HG02798 (cell line): ENCODE results near the gene CCDC194.

Experiments
- ATAC-seq: cut with Tn5 transposase; IDR thresholded peaks from one replicate; pipeline ENCODE4 v1.9.1; 2021; ENCODE audit warnings: mild to moderate bottlenecking; ENCODE audit not compliant: unreplicated experiment, poor library complexity

The CCDC194 gene, protein sequence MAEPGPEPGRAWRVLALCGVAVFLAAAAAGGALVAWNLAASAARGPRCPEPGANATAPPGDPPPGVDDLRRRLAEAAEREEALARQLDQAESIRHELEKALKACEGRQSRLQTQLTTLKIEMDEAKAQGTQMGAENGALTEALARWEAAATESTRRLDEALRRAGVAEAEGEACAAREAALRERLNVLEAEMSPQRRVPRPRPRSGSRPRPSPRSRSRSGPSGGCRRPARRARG

DNA sequence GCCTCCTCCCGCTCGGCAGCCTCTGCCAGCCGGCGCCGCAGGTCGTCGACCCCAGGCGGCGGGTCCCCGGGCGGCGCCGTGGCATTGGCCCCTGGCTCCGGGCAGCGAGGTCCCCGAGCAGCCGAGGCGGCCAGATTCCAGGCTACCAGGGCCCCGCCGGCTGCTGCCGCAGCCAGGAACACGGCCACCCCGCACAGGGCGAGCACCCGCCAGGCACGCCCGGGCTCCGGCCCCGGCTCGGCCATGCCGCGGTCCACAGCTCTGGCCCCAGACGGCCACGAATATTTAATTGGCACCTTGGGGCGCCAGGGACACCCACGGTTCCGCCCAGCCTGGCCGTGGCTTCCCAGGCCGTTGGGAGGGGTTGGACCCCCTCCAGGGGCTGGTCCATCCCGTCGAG, at the start of gene CCDC194:
Gene CCDC194, minus strand, starts transcription at position 283 of the 400 bp plus-strand sequence. Its CDS starts 38 bp downstream, at position 245.
- no peak for ATAC-seq

DNA sequence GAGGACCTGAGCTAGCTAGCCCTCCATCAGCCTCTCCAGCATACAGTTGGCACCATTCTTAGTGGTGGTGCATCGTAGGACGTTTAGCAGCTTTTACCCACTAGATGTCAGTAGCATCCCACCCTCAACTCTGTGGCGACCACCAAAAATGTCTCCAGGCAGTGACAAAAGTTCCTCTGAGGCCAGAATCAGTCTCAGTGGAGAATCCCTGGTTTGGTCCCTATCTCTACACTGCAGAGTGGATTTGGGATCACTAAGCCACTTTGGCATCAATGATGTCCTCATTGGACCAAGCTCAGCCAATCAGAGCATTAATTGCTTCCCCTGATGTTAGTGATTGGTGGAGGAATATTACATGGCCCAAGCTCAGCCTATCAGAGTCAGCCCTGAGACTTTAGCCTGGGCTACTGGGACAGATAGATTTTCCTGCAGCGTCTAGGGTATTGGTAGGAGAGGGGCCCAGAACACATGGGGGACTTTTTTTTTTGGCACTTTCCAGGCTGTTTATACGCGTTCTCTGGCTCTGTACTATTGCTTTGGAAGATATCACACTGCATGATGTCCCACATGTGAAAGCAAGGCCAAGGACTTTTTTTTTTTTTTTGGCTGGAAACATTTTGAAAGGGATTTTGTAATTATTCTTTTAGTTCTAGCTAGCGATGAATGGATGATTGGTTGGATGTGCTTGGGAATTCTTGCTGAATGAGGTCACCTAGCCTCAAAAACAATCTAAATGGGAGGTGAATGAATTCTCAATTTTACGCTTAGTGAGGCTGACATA, 47.4 kb upstream of the CCDC194 start:
- no peak for ATAC-seq

DNA sequence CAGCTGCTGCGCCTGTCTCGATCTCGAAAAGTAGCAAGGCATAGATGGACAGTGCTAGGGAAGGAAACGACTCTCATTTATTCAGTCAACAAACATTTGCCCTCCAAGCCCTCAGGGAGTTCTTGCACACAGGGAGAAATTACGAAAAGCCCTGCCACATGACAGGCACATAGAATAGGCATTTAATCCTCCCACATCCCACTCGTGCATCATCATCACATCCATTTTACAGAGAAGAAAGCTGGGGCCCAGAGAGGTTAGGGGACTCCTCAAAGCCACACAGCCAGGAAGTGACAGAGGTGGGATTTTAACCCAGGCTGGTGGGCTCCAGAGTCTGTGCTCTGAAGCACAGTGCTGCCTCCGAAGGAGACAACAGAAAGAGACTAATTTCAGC, 42.9 kb upstream of the CCDC194 start:
- ATAC-seq: no peak

DNA sequence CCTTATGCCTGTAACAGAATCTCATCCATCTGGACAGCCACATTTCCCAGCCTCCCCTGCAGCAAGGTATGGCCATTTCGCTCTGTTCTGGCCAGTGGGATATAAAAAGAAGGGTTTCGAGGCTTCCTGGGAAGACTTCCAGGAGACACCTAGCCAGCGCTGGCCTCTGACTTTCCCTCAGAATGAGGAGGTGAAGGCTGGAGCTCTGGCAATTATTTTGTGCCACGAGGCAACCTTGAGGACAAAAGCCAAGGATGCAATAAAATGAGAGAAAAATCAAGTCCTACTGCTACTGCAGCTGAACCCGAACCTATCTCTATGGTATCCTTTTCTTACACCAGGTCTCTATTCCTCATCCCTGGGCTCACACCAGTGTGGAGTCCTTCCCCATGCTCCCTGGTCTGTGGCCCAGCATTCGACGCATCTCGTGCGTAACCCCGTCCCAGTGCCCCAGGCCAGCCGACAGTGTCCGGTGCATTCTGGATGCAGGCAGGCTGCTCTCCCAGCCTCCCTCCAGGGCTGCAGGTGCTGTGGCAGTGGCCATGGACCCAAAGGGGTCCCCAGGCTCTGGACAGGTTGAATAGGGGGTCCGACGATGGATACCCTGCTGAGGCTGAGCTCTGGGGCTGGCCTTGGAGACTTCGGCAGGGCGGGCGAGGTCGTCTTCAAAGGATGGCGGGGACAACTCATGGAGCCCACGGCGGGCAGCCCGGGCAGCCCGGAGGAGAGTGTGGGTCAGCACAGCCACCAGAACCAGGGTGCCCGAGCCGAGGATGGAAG, 42.3 kb upstream of the CCDC194 start:
- ATAC-seq: no peak

DNA sequence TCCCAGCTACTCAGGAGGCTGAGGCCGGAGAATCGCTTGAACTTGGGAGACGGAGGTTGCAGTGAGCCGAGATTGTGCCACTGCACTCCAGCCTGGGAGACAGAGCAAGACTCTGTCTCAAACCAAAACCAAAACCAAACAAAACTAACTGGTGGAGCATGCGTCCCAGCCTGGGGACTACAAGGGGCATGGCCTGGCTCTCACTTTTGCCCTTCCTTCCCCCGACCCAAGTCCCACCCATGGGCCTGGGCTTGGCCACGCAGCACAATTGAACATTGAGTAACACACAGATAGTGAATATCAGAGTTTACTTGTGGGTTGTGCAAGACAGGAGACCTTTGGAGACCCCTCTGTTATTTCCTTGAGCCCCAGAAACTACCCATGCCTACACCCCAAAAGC, 41.2 kb upstream of the CCDC194 start:
- no peak for ATAC-seq

DNA sequence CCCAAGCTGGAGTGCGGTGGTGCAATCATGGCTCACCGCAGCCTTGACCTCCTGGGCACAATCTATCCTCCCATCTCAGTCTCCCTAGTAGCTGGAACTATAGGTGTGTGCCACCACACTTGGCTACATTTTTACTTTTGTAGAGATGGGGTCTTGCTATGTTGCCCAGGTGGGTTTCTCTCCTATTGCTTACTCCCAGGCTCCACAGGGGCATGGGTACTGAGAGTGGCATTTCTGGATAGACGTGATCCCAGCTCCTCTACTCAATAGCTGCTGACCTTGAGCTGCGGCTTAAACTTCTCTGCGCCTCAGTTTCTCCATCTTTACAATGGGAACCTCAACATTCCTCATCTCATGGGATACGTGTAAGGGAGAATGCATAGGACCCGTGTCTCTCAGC, 37.4 kb upstream of the CCDC194 start:
- ATAC-seq: no peak

DNA sequence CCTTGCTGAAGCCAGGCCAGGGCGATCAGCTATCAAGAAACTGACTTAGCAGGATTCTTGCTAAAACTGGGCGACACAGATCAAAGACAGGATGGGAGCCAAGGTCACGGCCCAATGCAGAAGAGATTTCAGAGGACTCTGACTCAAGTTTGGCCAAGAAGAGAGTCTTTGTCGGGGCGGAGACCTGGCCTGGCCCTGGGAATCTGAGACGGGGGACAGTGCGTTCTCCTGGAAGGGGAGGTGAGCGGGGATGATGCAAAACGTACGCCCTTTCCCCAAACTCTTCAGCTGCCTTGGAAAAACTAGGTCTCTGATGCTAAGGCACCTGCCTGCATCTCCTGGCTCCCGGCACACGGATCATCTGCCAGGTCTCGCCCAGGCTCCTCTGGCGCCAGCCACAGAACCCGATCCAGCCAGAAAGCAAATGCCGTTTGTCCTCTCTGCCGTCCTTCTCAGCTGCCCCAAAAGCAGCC, 35.7 kb upstream of the CCDC194 start:
- ATAC-seq: no peak

DNA sequence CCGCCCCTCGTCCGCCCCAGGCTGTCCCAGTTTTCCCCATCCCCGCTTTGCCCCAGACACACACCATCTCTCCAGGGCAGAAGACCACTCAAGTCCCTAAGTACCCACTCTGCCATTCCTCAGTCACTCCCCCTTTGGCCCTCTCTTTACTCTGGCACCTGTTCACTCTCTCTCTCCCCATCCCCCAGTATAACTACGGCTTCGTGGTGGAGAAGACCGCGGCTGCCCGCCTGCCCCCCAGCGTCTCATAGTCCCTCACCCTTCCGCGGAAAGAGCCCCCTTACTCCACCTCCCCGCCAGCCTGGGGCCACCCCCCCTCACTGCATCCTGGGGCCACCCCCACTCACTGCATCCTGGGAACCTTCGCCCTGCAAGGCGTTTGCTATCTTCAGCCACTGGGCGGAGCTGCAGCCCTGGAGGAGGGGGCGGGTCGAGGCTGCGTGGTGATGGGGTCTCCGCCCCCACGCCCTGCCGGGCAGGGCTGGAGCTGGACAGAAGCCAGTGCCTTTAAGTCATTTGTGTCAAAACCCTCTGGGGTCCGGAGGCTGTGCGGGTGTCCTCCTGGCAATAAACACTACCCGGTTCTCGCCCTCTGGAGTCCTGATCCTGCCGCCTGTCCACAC, 30.9 kb upstream of the CCDC194 start:
- ATAC-seq: no peak

DNA sequence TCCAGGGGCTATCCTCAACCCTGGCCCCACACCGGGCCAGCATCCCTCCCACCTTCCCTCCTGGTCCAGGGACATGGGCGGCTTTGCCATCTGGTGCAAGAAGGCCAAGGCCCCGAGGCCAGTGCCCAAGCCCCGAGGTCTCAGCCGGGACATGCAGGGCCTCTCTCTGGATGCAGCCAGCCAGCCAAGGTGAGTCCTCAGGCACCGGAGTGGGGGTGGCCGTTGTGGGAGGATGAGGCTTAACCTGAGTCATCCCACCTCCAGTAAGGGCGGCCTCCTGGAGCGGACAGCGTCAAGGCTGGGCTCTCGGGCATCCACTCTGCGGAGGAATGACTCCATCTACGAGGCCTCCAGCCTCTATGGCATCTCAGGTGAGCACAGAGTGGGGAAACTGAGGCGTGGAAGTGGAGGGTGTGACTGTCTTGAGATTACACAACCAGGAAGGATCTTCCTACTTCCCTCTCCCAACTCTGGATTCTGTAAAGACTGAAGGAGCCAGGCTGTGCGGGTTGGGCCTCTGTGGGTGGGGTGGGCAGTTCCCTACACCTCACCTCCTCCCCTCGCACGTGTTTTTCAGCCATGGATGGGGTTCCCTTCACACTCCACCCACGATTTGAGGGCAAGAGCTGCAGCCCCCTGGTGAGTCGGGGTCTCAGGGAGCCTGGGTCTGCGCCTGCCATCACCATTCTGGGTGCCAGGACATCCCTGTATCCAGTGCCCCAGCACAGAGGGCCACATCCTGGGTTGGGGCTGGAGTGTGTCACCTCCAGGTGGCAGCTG, 29.6 kb upstream of the CCDC194 start:
- ATAC-seq: no peak

DNA sequence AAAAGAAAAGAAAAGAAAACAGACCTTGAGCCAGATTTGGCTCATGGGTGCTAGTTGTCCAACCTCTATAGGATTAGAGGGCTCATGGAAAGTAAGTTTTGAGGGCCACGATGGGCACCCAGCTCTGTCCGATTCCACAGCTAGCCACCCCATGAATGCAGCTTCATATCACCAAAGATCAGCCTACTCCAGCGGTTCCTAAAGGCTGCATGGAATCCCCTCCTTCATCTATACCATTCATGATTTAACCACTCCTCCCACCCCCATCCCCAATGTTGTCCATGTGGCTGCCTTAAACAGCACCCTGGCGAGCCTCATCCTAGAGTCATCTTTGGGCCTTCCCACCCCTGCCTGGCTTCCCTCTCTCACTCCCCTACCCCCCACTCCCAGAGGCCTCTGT, 27.9 kb upstream of the CCDC194 start:
- ATAC-seq: no peak

DNA sequence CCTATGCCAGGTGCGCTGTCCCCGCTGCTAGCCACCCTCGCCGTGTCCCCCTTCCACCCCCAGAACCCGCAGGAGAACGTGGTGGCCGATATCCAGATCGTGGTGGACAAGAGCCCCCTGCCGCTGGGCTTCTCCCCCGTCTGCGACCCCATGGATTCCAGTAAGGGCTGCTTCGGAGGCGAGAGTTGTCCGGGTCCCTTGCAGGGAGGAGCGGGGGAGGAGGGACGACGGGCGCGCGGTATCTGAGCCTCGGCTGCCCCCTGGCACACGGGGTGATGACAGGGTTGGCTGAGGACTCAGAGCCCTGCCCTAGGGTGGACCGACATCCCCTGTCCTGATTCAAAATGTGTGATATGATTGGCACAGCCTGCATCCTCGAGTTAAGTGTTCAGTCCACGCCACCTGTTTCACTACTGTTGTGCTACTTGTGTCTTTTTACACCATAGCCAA, 26.5 kb upstream of the CCDC194 start:
- ATAC-seq: no peak

DNA sequence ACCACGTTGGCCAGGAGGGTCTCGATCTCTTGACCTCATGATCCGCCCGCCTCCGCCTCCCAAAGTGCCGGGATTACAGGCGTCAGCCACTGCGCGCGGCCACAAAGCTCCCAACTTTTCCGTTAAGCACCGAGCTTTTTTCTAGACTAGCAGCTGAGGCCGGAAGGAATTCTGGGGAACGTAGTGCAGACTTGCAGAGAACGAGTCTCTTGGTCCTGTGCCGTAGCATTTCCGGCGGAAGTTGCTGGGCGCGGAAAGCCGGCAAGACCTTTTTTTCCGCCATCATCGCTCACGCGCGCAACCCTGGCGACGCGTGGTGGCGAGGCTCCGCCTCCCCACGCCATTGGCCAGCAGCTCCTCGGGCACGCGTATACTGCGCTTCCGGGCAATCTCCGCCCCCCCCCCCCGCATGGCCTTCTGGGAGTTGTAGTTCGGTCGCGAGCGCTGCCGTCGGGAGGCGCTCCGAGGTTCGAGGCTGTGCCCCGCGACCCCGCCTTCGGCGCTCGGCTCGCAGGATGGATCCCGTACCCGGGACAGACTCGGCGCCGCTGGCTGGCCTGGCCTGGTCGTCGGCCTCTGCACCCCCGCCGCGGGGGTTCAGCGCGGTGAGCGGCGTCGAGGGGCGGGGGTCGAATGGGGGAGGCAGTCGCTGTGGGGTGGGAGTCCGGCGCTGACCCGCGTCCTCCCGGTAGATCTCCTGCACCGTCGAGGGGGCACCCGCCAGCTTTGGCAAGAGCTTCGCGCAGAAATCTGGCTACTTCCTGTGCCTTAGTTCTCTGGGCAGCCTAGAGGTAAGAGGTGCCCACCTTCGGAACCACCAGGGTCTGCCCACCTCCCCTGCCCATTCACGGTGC, 25.9 kb upstream of the CCDC194 start, which contains the start of gene MVB12A:
Gene MVB12A, plus strand, starts transcription at position 427 of the 854 bp plus-strand sequence. Its CDS starts 89 bp downstream, at position 516.
- peak; percentile 96 for ATAC-seq

DNA sequence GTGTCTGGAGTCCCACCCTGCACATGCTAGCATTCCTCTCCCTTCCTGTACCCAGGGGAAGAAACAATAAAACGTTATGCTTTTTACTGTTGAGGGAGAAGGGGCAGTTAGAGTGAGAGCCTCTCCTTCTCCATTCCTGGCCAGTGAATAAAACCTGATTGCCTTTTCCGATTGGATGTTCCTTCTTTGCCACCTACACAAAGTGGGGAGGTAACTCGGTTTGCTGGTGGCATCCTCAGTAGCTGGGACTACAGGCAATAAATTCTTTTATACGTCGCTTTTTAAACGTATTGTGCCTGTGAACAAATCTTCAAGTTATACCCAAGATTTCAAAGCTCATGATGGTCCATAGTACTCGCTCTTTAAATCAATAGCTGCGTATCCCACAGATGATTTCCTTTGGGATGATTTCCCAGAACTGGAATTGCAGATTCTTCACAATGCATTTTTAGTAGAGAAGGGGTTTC, 25.2 kb upstream of the CCDC194 start:
- no peak for ATAC-seq

DNA sequence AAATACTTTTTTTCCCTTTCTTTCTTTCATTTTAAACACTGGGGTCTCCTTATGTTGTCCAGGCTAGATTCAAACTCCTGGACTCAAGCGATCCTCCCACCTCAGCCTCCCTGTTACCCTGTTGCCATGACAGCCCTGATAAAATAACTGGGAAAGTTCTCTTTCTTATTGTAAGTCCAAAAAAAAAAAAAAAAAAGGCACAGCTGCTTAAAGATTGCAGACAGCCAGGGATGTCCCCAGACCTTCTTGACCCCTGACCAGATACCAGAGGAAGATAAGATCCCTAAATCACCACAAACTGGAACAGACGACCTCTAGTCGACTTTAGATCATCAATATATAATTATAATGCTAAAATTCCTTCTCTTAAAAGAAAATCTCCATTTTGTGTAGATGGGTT, 24.7 kb upstream of the CCDC194 start:
- no peak for ATAC-seq

DNA sequence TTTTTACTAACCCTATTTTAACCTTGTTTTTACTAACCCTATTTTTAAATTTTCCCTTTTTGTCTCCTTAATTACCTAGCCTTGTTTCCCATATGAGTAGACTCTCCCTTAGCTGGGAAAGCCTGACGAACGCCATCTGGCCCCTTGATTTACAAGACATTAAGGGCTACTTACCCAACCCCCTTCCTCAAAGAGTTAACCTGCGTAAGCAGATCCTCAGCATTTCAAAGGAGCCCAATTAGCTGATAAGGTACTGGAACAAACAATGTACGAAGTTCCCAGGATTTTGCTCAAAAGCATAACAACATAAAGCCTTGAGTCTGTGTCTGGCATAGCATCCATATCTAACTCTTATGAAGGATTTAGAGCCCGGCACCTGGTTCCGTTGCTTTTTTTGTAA, 21.1 kb upstream of the CCDC194 start:
- ATAC-seq: no peak

DNA sequence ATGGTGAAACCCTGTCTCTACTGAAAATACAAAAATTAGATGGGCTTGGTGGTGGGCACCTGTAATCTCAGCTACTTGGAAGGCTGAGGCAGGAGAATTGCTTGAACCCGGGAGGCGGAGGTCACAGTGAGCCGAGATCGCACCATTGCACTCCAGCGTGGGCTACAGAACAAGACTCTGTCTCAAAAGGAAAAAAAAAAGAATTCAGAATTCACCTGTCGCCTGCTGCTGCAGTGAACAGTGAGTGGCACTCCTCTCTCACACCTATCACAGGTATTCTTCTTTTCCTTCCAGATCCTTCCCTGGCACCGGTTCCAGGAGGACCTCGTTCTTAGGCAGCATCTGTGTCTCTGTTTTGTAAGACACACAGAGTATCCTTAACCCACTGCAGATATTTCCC, 20.1 kb upstream of the CCDC194 start:
- ATAC-seq: no peak

DNA sequence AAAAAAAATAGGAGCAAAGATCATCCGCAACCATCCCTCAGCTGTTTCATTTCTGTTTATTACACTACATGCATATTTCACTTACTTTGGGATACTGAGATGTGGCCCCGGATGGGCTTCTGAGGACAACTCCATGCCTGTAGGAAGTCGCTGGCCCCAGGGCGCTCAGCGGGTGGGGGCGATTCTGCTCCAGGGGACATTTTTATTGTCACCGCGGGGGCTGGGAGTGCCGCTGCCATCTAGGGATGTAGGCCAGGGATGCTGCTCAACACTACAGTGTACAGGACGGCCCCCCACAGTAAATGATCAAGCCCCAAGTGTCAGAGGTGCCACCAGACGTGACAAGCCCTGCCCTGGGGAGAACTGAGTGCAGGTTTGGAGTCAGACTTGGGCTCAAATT, 17.8 kb upstream of the CCDC194 start:
- ATAC-seq: no peak

DNA sequence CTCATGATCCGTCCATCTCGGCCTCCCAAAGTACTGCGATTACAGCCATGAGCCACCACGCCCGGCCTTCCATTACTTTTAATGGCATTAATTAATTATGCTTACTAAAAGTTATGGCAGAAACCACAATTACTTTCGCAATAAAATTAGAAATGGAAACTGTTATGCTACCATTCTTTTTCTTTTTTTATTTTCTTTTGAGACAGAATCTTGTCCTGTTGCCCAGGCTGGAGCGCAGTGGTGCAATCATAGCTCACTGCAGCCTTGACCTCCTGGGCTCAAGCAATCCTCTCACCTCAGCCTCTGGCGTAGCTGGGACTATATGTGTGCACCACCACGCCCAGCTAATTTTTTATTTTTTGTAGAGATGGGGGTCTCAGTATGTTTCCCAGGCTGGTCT, 16.0 kb upstream of the CCDC194 start:
- ATAC-seq: no peak

DNA sequence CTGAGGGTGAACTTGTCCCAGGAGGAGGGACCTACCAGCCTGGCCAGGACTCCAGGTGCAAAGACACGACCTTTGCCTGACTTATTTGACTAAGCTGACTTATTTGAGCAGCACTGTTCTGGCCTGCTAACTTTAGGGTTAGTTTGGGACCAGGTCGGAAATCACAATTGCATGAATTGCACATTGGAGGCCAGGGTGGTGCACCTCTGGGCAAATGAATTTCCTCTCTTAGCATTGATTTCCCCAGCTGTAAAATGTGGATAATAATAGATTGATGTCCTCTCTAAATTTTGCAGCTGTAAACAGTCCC, 12.8 kb upstream of the CCDC194 start:
- ATAC-seq: no peak
